Motor neuron (in vitro differentiated cells): Measurements from ENCODE around the gene ACP7. TPM values are rescaled to one million over a fixed set of nuclear protein-coding genes. Genes with fewer than 3 reads are reported as not detected.

Experiments
- total RNA-seq, 8 experiments: library from RNA; unstranded; fragments of 300-600 nt; gene quantifications; 2 replicates each; pipeline versions ENCODE4 v1.2.3 to v1.2.4, GENCODE V29; 2022

The ACP7 gene
- total RNA-seq, 8 experiments from 2014 or later: 0.07 to 0.42 (median 0.15) TPM; not detected in 3

Other genes starting within 250 kb of the ACP7 start
- 100 to 1,000 TPM; 142 to 378 (median 198) TPM for gene HNRNPL, start 234.4 kb upstream of the ACP7 start, total RNA-seq
- 10 to 100 TPM in 1 of 8 experiments, 1 to 10 TPM in 7; 1.1 to 11.0 (median 3.3) TPM for gene RINL, start 206.1 kb upstream of the ACP7 start, total RNA-seq
- 10 to 100 TPM; 22.8 to 66.0 (median 38.1) TPM for gene SIRT2, start 184.8 kb upstream of the ACP7 start, total RNA-seq
- 10 to 100 TPM in 6 of 8 experiments, 1 to 10 TPM in 2; 7.1 to 26.0 (median 11.7) TPM for gene NFKBIB, start 184.4 kb upstream of the ACP7 start, total RNA-seq
- gene CCER2, start 172.2 kb upstream of the ACP7 start, total RNA-seq: 1 to 10 TPM in 5 of 8 experiments, under 1 TPM in 3; 0.38 to 3.0 (median 1.5) TPM
- 10 to 100 TPM in 7 of 8 experiments, 1 to 10 TPM in 1; 8.4 to 53.6 (median 19.1) TPM for gene SARS2, start 153.6 kb upstream of the ACP7 start, total RNA-seq
- 10 to 100 TPM; 19.6 to 91.4 (median 31.0) TPM for gene MRPS12, start 153.4 kb upstream of the ACP7 start, total RNA-seq
- gene FBXO17, start 108.6 kb upstream of the ACP7 start, total RNA-seq: 10 to 100 TPM in 3 of 8 experiments, 1 to 10 TPM in 5; 3.8 to 36.7 (median 7.7) TPM
- gene FBXO27, start 51.8 kb upstream of the ACP7 start, total RNA-seq: 1 to 10 TPM in 6 of 8 experiments, under 1 TPM in 2; 0.67 to 5.4 (median 3.3) TPM
- gene PAK4, start 41.4 kb downstream of the ACP7 start, total RNA-seq: 10 to 100 TPM in 5 of 8 experiments, 1 to 10 TPM in 3; 6.5 to 42.8 (median 11.9) TPM
- gene NCCRP1, start 112.6 kb downstream of the ACP7 start, total RNA-seq: under 1 TPM in 6 of 8 experiments, not detected in 2; 0.13 to 0.94 (median 0.24) TPM
- not detected for gene SYCN, start 119.9 kb downstream of the ACP7 start, total RNA-seq
- gene IFNL3, start 160.6 kb downstream of the ACP7 start, total RNA-seq: not detected
- under 1 TPM in 3 of 8 experiments, not detected in 5; 0.14 to 0.19 (median 0.17) TPM for gene IFNL4, start 164.5 kb downstream of the ACP7 start, total RNA-seq
- not detected for gene IFNL2, start 184.0 kb downstream of the ACP7 start, total RNA-seq
- gene IFNL1, start 212.0 kb downstream of the ACP7 start, total RNA-seq: not detected
- gene LRFN1, start 236.5 kb downstream of the ACP7 start, total RNA-seq: 1 to 10 TPM in 7 of 8 experiments, under 1 TPM in 1; 0.41 to 6.6 (median 2.9) TPM